Stimulated activated CD8-positive, alpha-beta memory T cell treated with anti-CD3 and anti-CD28 coated beads, Interleukin-7, amount 100 ng/mL, for 48 hours (primary cell): ENCODE measurements around the gene PIAS1.
"Not testable (repeated sequence)": the region's sequence is repeated elsewhere in the genome, so short reads cannot be mapped to it uniquely, and the experiment has no call there.

ENCODE experiments used
- DNase-seq, 2 donors: peaks; one replicate each; pipeline ENCODE4 v3.0.0-alpha.2; 2020; ENCODE audit warnings: low read depth in 1 of 2; ENCODE audit errors: extremely low read depth in 1 of 2

PIAS1 gene

GRCh38 chr15:68034081-68034480, 20.0 kb upstream of the PIAS1 start:
- no peak for DNase-seq

GRCh38 chr15:68034719-68035293, 19.3 kb upstream of the PIAS1 start:
- DNase-seq = no peak

- DNase-seq = no peak
Measured at GRCh38 chr15:68038246-68038645, 15.9 kb upstream of the PIAS1 start.

DNA sequence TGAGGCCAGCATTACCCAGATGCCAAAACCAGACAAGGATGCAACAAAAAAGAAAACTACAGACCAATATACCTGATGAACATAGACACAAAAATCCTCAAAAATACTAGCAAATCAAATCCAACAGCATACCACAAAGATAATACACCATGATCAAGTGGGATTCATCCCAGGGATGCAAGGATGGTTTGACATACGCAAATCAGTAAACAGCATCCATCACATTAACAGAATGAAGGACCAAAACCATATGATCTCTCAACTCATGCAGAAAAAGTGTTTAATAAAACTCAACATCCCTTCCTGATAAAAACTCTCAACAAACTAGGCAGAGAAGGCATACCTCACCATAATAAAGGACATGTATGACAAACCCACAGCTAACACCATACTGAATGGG, 14.0 kb upstream of the PIAS1 start:
- DNase-seq = no peak

DNA sequence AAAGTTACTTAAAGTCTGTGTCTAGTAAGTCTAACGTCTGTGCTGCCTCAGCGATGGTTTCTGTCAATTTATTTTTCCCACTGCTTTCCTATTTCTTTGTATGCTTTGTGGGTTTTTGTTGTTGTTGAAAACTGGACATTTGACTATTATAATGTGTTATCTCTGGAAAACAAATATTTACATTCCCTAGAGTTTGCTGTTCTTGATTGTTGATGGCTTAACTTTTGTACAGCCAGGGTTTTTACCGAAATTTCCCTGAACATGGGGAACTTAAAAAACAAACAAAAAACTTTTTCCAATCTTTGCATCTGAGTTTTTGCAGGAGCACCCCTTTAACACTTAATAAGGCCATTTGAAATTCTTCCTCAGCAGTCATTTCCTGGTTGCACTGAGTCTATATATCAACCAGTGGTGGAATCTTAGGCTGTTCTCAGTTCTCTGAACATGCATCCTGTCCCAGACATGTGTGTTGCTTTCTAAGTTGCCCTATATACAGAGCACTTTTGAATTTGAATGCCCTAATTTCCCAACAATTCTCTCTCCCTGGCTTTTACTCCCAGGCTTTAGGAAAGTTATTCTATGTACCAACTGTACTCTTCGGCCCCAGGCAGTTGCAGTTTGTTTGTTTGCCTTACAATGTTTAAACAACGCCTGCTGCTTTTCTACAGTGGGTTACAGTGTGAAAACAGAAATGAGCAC, 11.8 kb upstream of the PIAS1 start:
- no peak for DNase-seq

- no peak for DNase-seq
Measured at GRCh38 chr15:68042855-68043222, 11.3 kb upstream of the PIAS1 start.

GRCh38 chr15:68045289-68046265, 8.5 kb upstream of the PIAS1 start:
- DNase-seq = no peak

DNA sequence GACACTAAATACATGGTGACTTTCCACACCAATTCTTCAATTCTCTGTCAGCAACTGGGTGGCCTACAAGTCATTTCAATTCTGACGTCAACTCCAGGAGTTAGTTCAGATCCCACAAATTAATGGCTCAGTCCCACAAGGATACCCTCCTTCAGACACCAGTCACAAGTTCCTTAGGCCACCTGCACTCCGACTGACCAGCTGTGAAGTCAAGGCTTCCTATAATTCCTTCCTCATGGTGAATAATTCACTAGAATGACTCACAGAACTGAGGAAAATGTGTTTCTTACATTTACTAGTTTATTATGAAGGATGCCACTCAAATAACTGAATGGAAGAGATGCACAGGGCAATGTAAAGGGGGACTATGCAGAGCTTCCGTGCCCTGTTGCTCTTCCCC, 6.3 kb upstream of the PIAS1 start:
- DNase-seq = no peak

DNA sequence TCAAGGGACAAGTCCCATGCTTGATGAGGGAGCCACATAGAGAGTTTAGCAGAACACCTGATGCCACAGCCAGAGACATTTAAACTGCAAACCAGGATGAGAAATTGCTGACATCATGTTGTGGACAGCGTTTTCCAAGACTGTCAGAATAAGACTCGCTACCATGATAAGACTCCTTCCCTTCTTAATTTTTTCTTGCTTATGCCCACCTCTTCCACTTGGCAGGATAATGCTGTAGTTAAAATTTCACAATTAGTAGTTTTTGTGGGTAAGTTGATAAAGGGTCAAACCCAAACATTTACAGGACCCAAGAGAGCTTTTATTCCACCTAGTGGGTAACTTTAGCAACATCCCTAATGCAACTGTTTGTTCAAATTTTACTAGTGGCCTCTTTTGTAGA, 3.0 kb upstream of the PIAS1 start:
- no peak for DNase-seq

DNA sequence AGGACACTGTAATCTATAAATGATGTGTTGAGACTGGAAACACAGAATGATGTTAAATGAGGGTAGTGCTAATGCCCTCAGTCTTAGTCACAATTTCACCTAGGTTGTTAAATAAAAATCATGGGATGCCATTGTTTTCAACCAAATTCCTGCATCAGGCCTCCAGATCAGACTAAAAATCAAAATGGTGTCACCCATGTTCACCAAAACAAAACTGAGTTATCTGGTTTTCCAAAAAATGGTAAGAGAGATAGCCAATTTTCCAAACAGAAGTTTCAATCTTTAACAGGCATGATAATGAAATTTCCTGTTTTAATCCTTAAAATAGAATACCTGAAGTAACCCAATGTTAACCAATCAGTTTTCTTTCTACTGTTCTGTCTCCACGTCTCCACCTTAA, 2.2 kb upstream of the PIAS1 start:
- DNase-seq = no peak

DNA sequence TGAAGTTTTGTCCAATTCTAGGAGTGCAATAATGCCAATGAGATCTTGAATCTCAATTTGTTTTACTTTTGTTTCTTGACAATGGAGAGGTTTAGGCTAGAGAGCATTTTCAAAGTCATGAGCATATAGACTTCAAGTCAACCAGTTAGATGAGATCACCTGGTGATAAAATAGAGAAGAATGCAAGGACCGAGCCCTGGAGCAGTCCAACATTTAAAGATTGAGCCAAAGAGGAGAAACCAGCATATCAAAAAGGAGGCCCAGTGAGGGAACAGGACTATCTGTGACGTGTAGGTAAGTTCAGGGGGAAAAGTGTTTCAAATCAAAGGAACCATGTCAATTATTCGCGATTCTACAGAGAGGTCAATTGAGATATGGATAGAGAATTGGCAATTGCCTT, 1.7 kb upstream of the PIAS1 start:
- no peak for DNase-seq

DNA sequence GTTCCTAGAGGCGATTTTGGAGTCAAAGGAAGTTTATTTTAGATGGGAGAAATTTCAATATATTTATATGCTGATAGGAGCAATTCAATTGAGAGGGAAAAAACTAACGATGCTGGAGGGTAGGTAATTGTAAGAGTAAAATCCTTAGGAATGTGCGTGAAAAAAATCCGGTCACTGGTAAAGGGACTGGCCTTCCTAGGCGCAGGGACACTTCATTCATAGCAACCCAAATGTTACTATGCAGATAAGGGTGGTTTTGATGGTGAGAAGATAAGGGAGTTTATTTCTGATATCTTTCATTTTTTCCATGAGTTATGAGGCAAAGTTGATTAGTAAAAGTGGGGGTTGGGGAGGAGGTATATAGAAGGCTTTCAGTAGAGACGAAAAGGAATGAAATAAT, 1.1 kb upstream of the PIAS1 start:
- no peak for DNase-seq

DNA sequence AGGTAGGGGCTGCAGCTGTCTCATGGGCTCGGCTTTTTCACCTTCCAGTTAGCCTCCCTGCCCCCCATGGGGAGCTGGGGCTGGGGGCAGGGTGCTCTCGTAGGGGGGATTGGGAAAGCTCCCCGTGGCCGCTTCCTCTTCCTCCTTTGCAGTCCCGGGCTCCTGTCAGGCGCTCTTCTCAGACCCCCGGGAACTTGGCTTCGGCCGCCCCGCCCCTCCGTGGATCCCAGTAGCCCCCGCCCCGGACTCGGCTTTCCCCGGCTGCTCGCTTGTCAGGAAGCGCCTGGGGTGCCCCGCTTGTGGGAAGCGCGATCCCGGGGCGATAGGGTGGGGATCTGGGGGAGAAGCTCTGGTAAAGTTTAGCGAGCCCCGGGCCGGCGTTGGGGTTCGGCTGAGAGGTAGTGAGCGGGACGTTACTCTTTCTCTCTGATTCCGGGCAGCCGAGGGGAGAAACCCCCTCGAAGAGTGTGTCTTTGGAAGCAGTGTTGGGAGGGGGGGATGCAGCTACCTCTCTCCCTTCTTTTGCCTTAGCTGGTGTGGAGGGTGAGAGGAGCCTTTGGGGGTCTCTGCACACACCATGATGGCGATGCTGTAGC, 611 bp downstream of the PIAS1 start:
- DNase-seq = peak; percentile 18 to 29

DNA sequence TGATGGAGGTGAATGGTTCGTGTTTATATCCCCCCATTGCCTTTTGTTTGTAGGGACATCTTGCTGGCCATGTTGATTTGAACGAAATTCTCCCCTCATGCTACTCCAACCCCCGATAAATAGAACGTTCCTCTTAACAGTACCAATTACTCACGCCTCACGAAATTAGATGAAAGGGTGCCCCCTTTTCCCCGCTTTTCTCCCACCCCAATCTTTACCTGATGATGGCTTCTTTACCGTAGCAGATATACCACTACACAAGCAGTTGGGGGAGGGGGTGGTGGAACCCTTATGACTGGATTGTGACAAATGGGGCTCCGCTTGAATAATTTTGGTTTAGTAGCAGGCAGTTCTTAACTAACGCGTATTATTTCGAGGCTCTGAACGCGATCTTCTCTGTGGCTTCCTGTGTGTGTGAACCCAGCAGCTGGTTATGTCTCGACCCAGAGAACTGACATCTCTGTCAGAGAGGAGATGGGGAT, 1.1 kb downstream of the PIAS1 start:
- peak; percentile 7 to 74 for DNase-seq

DNA sequence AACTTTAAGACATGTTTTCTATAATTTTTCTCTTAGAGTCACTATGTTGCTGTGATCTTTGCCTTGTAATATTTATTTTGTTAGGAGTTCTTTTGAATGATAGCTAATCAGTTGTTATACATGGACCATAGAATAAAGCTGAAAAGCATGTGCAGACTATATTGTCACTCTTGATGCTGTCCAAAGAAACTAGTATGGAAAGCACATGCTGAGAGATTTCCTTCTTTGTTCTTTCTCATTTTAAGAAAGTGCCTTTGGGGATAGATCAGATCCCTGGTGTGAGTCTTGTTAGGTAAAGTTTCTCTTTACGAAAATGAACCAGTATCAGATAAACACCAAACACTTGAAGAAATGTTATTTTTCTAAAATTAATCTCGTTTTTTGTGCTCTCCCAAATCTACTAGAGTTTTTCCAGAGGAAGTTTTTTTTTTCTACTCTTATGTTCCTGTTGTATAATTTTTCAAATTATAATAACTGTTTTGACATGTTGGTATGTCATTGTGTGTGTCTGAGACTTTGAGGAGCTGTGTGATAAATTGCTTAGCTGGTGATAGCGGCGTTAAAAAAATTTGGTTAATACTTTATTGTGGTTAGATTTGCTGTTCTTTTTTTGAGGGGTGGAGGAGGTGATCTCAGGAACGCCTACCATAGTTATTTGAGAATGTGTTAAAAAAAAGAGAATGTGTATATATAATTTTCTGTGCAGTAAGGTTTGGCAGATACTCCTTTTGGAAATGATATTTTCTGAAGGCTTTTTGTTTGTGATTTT, 2.2 kb downstream of the PIAS1 start:
- no peak for DNase-seq

DNA sequence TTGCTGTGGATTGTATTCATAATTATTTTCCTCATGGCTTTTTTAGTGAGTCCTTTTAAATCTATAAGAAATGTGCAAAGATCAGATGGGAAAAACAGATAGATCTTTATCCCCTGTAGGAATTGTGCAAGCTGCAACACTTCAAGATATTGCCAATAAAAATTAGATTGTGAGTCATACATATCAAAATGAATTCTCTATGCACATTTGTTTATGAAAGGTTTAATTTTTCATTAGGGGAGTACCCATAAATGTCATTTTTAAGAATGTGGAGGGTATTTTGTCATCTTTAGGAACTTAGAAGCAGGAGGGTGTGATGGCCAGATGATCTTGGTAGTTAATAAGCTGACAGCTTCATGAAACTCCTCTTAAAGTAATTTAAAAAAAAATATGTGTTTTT, 2.9 kb downstream of the PIAS1 start:
- DNase-seq = no peak

GRCh38 chr15:68057758-68058157, 3.6 kb downstream of the PIAS1 start:
- DNase-seq = no peak

GRCh38 chr15:68058970-68059369, 4.9 kb downstream of the PIAS1 start:
- DNase-seq = not testable (repeated sequence)

DNA sequence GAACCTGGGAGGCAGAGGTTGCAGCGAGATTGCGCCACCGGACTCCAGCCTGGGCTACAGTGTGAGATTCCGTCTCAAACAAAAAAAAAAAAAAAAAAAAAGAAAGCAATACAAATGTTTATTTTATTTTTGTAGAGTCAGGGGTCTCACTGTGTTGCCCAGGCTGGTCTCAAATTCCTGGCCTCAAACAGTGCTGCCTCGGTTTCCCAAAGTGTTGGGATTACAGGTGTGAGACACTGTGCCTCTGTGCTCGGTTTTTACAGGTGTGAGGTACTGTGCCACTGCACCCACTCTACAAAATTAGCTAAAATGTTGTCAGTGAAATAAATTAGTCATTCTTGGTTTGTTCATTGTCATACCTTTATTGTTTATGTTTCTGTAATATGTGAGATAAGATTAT, 5.5 kb downstream of the PIAS1 start:
- no peak for DNase-seq

DNA sequence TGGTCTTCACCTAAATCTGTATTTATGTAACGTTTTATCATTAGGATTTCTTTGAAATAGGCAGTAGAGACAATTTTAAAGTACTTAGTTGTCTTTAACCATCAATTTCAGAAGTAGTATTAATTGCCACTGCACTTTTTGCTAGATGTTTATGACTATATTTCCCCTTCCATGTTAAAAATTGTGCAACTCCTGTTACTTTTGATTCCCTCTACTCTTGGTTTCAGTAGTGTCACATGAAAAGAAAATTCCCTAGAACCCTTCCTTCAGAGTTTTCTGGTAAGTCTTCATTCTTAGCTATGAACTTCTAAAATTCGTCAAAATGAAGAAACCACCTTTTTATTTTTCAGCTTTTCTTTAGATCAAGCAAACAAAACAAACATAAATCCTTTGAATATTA, 7.1 kb downstream of the PIAS1 start:
- no peak for DNase-seq

- DNase-seq = no peak
Measured at GRCh38 chr15:68061602-68062001, 7.5 kb downstream of the PIAS1 start.
